K562 (cell line): ENCODE measurements around the gene CLCN4. TPM values are rescaled to one million over a fixed set of nuclear protein-coding genes. Genes with fewer than 3 reads are reported as not detected.

Experiments used
- ATAC-seq: fragments of 200-7000 bp; cut with Tn5 transposase; 3 replicates; pipeline ENCODE4 v1.9.1; 2020; ENCODE audit warnings: moderate library complexity
- BruUV-seq: library from RNA; stranded (reverse); fragments of 400-500 nt; replicated peaks from 2 replicates; lab custom pipeline; 2021; lab: Mats Ljungman, UMichigan
- CTCF ChIA-PET: fragments of 300-600 bp; formaldehyde crosslinking; extraction: SDS; loops from one replicate; lab custom pipeline; 2021; ENCODE audit warnings: low intra/inter-chr PET ratio; lab: Yijun Ruan, JAX
- POLR2A ChIA-PET: fragments of 300-600, 350-650 bp; sonication (Branson Sonifier 250); formaldehyde crosslinking; extraction: SDS; loops from one replicate; lab custom pipeline; 2021; ENCODE audit warnings: antibody characterized with exemption, inconsistent platforms; lab: Yijun Ruan, JAX
- DNase-seq, 4 experiments: peaks; one replicate each; pipeline versions ENCODE4 v3.0.0 to v3.0.0-alpha.2; 2011 to 2018; ENCODE audit warnings: low spot score in 3 of 4, mixed read lengths in 3 of 4; ENCODE audit errors: extremely low read depth in 1 of 4
- FAIRE-seq: peaks from 2 replicates; lab custom pipeline; 2011; peaks lifted over from hg19 to GRCh38; lab: Jason Lieb, UNC
- H2AFZ ChIP-seq: 2 replicates; pipeline ENCODE4 v1.6.0; 2011; ENCODE audit warnings: low read depth, low read length, control low read depth, inconsistent platforms
- H3K27ac ChIP-seq: fragments of 200-600 bp; 3 replicates; pipeline ENCODE4 v1.8.0; 2011; ENCODE audit warnings: low read depth, mild to moderate bottlenecking, control low read depth, inconsistent platforms, low read length, moderate library complexity, mixed read lengths; ENCODE audit errors: extremely low read depth
- H3K27me3 ChIP-seq, 2 experiments: fragments of 300-600 bp in 1 of 2; 2 replicates in 1 of 2; 3 replicates in 1 of 2; pipeline versions ENCODE4 v1.6.0 to v1.8.0; 2011; ENCODE audit warnings: inconsistent platforms in 2 of 2, low read length in 2 of 2, mild to moderate bottlenecking in 1 of 2, mixed read lengths in 1 of 2, moderate library complexity in 1 of 2; ENCODE audit not compliant: control insufficient read depth in 2 of 2, insufficient read depth in 2 of 2
- H3K36me3 ChIP-seq: fragments of 300-600 bp; 3 replicates; pipeline ENCODE4 v1.8.0; 2011; ENCODE audit warnings: mild to moderate bottlenecking, low read length, inconsistent platforms; ENCODE audit not compliant: control insufficient read depth, insufficient read depth
- H3K4me1 ChIP-seq, 2 experiments: fragments of 200-600 bp in 1 of 2; replicated peaks in 1 of 2; 2 replicates in 1 of 2; 3 replicates in 1 of 2; pipeline versions ENCODE4 v1.5.1 to v1.8.0; 2011; ENCODE audit warnings: inconsistent platforms in 2 of 2, low read length in 2 of 2, mild to moderate bottlenecking in 1 of 2, mixed read lengths in 1 of 2, moderate library complexity in 1 of 2; ENCODE audit not compliant: control insufficient read depth in 2 of 2, insufficient read depth in 2 of 2
- H3K4me2 ChIP-seq: 2 replicates; pipeline ENCODE4 v1.6.1; 2011; ENCODE audit warnings: low read length, control low read depth, inconsistent platforms, mixed read lengths; ENCODE audit not compliant: insufficient read depth
- H3K4me3 ChIP-seq: fragments of 200-600 bp; sonication (generic), shearing (Covaris generic); 2 replicates; pipeline ENCODE4 v1.5.1; 2016; ENCODE audit warnings: control low read depth, inconsistent platforms
- H3K79me2 ChIP-seq: fragments of 200-600 bp; 3 replicates; pipeline ENCODE4 v1.8.0; 2011; ENCODE audit warnings: low read length, inconsistent platforms; ENCODE audit not compliant: control insufficient read depth, insufficient read depth
- H3K9ac ChIP-seq, 2 experiments: 2 replicates each; pipeline versions ENCODE4 v1.6.0 to v1.6.1; 2011; ENCODE audit warnings: low read depth in 2 of 2, low read length in 2 of 2, control low read depth in 1 of 2, inconsistent platforms in 1 of 2, mild to moderate bottlenecking in 1 of 2, mixed read lengths in 1 of 2; ENCODE audit not compliant: insufficient read depth in 1 of 2
- H3K9me1 ChIP-seq: one replicate; pipeline ENCODE4 v1.6.0; 2011; ENCODE audit warnings: inconsistent platforms, mild to moderate bottlenecking, low read length, moderate library complexity; ENCODE audit not compliant: control insufficient read depth, insufficient read depth
- H3K9me3 ChIP-seq: replicated peaks from 2 replicates; pipeline ENCODE4 v1.5.1; 2011; ENCODE audit warnings: low read depth, low read length, inconsistent platforms; ENCODE audit not compliant: control insufficient read depth, insufficient read depth
- H4K20me1 ChIP-seq: replicated peaks from 2 replicates; pipeline ENCODE4 v1.6.1; 2011; ENCODE audit warnings: low read length, inconsistent platforms, mixed read lengths; ENCODE audit not compliant: control insufficient read depth, insufficient read depth
- CHCHD3 ChIP-seq: fragments of 250-450 bp; sonication (Bioruptor Pico); IDR thresholded peaks from 2 replicates; pipeline ENCODE4 v2.1.2; 2022; ENCODE audit warnings: mild to moderate bottlenecking
- CXXC5 ChIP-seq: fragments of 250-450 bp; sonication (Bioruptor Pico); IDR thresholded peaks from 2 replicates; pipeline ENCODE4 v1.8.0; 2022; ENCODE audit warnings: inconsistent platforms, mild to moderate bottlenecking, moderate library complexity
- DLX4 ChIP-seq: fragments of 250-450 bp; sonication (Bioruptor Pico); IDR thresholded peaks from 2 replicates; pipeline ENCODE4 v1.6.1; 2021; ENCODE audit warnings: mild to moderate bottlenecking
- ELF2 ChIP-seq: fragments of 250-450 bp; sonication (Bioruptor Pico); IDR thresholded peaks from 2 replicates; pipeline ENCODE4 v1.5.0; 2021; ENCODE audit warnings: mild to moderate bottlenecking
- JUND ChIP-seq, 2 experiments: IDR thresholded peaks; 2 replicates in 1 of 2; 3 replicates in 1 of 2; pipeline ENCODE4 v1.6.1; 2011; ENCODE audit warnings: borderline replicate concordance in 2 of 2, low read depth in 2 of 2, low read length in 2 of 2, improper control_type of control experiment in 1 of 2, missing biosample characterization in 1 of 2, missing genetic modification characterization in 1 of 2, missing genetic modification reagents in 1 of 2
- RHOXF2B ChIP-seq: fragments of 250-450 bp; sonication (Bioruptor Pico); conservative IDR thresholded peaks from 2 replicates; pipeline ENCODE4 v1.5.1; 2021
- SNRNP70 ChIP-seq: fragments of 200-400 bp; formaldehyde crosslinking; optimal IDR thresholded peaks from 2 replicates; pipeline ENCODE3; 2017; ENCODE audit warnings: low read depth, low read length
- WGBS: fragments of 100-300 bp; shearing (Covaris generic); methylation state at CpG from one replicate; pipeline ENCODE4 v1.1.6; 2016; ENCODE audit warnings: low coverage, mixed read lengths; ENCODE audit not compliant: insufficient coverage; ENCODE audit errors: missing lambda C conversion rate; 5-methylcytosine and 5-hydroxymethylcytosine counted together
- in situ Hi-C: fragments of 300-500 bp; cut with MboI; formaldehyde crosslinking; loops from 4 replicates; pipeline ENCODE4 v1.15.0; 2018; ENCODE audit warnings: inconsistent platforms, mixed read lengths
- intact Hi-C: fragments of 100-400 bp; cut with micrococcal nuclease; formaldehyde crosslinking; loops from 2 replicates; pipeline ENCODE4 v1.14.2; 2022
- polyA plus RNA-seq, 8 experiments: library from polyadenylated mRNA; depleted of rRNA in 4 of 8; stranded (reverse) in 5 of 8; unstranded in 3 of 8; fragments of >200 nt; fragmentation: Nextera tagmentation in 2 of 8; fragmentation: Illumina TruSeq in 1 of 8; extraction: Ambion mirVana in 2 of 8; extraction: Trizol in 1 of 8; gene quantifications; 2 replicates each; pipeline versions ENCODE4 v1.2.1 to v1.2.3, GENCODE V29; 2011 to 2014; ENCODE audit warnings: inconsistent platforms in 1 of 8, missing spikeins in 1 of 8
- total RNA-seq, 7 experiments: library from RNA; depleted of rRNA in 6 of 7; stranded (reverse); fragments of >200 nt in 6 of 7; fragmentation: Illumina TruSeq in 2 of 7; extraction: Trizol in 2 of 7; gene quantifications; 2 replicates each; pipeline versions ENCODE4 v1.2.1 to v1.2.3, GENCODE V29; 2011 to 2021; ENCODE audit warnings: low replicate concordance in 1 of 7
- TF ChIP-seq, protein P1 (sequence below): sonication (generic); formaldehyde crosslinking; IDR thresholded peaks from 2 replicates; pipeline ENCODE4 v1.8.1; 2023; ENCODE audit warnings: missing genetic modification reagents, mild to moderate bottlenecking, borderline replicate concordance

CLCN4 gene
- total and polyA plus RNA-seq, 9 of the 15 experiments (the other 6 are each of a cell fraction or from before 2014, with no cell fraction given): 0.03 to 0.24 (median 0.10) TPM; not detected in 1

DNA sequence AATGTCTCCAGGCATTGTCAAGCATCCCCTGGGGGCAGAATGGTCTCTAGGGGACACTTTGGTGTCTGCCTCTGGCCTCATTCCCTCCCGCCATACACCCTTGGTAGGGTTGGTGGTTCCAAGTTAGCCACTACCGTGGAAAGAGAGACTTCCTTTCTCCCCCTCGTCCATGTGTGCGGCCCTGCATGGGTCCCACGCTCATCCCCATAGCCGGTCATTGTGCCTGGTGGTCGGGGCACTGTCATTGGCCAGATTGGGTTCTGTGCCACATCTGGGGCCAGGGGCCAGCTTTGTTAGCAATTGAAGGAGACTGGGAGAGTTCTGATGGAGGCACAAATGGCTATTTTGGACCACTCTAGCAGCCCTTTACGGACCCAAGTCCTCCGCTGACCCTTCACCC is 17.3 kb downstream of the CLCN4 start:
- ChIA-PET POLR2A (interaction anchor here (0.6 kb wide), 2 partner anchors 194 to 666 kb away, joined by 3 read pairs; no protein-coding TSS in a partner anchor), CTCF (no interaction called here)
- Histone ChIP-seq H3K4me1 (peaks cover 28 to 49% of the 10 kb centered on the region in 2 experiments), H3K4me3 (no peak overlapping the region), H2AFZ (peak overlapping the region; percentile 83), H4K20me1 (no peaks in the 10 kb centered on the region), H3K4me2 (peak overlapping the region; percentile 53), H3K9me1 (no peaks in the 10 kb centered on the region), H3K9ac (no peak overlapping the region; a peak in 1 of 4 replicates), H3K36me3 (no peaks in the 10 kb centered on the region), H3K27me3 (no peaks in the 10 kb centered on the region; a peak in 1 of 5 replicates), H3K79me2 (no peaks in the 10 kb centered on the region), H3K27ac (peak overlapping the region; percentile 48; the same call in 1 of the 3 replicates), H3K9me3 (no peaks in the 10 kb centered on the region)
- FAIRE-seq (no peak), DNase-seq (no peak), ATAC-seq (no peak)
- 54% methylated on average over 7 of the region's 9 CpGs for WGBS
- BruUV-seq: no TSS peak
- TF ChIP-seq DLX4 (CRISPR knock-in tag): no peak
- no peak for TF ChIP-seq JUND (IDR thresholded peaks at IDR 0.05; ENCODE audit: borderline replicate concordance, low read depth, low read length)
- 0 out of 3 replicates have a peak, but pooled peaks have one; percentile 4 for TF ChIP-seq JUND (tag; IDR thresholded peaks at IDR 0.05; ENCODE audit: borderline replicate concordance, low read depth, low read length)
- intact Hi-C loops: no loop called here
- in situ Hi-C loops: loop anchor here (10.0 kb wide), 1 partner anchor 951 kb away; no protein-coding TSS in a partner anchor

- Histone ChIP-seq H2AFZ (no peak overlapping the region), H3K27ac (no peak overlapping the region), H3K36me3 (no peaks in the 10 kb centered on the region), H3K4me1 (peaks cover 32 to 57% of the 10 kb centered on the region in 2 experiments), H3K79me2 (no peaks in the 10 kb centered on the region), H3K4me2 (no peak overlapping the region), H3K9me3 (no peaks in the 10 kb centered on the region), H3K4me3 (no peak overlapping the region), H3K9ac (0 out of 4 replicates have a peak overlapping the region, but pooled peaks of 1 of the 2 experiments have one; percentile 14), H3K27me3 (no peaks in the 10 kb centered on the region; a peak in 1 of 5 replicates), H3K9me1 (no peaks in the 10 kb centered on the region), H4K20me1 (no peaks in the 10 kb centered on the region)
- no peak for ATAC-seq
- ChIA-PET CTCF (no interaction called here), POLR2A (interaction anchor here (0.6 kb wide), 1 partner anchor 195 kb away, joined by 3 read pairs; no protein-coding TSS in a partner anchor)
- no peak for FAIRE-seq
- WGBS: 43% methylated on average over 7 of the region's 7 CpGs
- DNase-seq: no peak
- in situ Hi-C loops: loop anchor here (10.0 to 25.0 kb wide), 3 partner anchors 950 to 1587 kb away; partner anchors contain the start of gene MSL3
- intact Hi-C loops: no loop called here
- BruUV-seq: no TSS peak
- no peak for TF ChIP-seq ELF2 (CRISPR knock-in tag)
- no peak for TF ChIP-seq CXXC5 (CRISPR knock-in tag)
- TF ChIP-seq RHOXF2B (CRISPR knock-in tag): no peak
- no peak for TF ChIP-seq SNRNP70
- TF ChIP-seq, protein P1, sequence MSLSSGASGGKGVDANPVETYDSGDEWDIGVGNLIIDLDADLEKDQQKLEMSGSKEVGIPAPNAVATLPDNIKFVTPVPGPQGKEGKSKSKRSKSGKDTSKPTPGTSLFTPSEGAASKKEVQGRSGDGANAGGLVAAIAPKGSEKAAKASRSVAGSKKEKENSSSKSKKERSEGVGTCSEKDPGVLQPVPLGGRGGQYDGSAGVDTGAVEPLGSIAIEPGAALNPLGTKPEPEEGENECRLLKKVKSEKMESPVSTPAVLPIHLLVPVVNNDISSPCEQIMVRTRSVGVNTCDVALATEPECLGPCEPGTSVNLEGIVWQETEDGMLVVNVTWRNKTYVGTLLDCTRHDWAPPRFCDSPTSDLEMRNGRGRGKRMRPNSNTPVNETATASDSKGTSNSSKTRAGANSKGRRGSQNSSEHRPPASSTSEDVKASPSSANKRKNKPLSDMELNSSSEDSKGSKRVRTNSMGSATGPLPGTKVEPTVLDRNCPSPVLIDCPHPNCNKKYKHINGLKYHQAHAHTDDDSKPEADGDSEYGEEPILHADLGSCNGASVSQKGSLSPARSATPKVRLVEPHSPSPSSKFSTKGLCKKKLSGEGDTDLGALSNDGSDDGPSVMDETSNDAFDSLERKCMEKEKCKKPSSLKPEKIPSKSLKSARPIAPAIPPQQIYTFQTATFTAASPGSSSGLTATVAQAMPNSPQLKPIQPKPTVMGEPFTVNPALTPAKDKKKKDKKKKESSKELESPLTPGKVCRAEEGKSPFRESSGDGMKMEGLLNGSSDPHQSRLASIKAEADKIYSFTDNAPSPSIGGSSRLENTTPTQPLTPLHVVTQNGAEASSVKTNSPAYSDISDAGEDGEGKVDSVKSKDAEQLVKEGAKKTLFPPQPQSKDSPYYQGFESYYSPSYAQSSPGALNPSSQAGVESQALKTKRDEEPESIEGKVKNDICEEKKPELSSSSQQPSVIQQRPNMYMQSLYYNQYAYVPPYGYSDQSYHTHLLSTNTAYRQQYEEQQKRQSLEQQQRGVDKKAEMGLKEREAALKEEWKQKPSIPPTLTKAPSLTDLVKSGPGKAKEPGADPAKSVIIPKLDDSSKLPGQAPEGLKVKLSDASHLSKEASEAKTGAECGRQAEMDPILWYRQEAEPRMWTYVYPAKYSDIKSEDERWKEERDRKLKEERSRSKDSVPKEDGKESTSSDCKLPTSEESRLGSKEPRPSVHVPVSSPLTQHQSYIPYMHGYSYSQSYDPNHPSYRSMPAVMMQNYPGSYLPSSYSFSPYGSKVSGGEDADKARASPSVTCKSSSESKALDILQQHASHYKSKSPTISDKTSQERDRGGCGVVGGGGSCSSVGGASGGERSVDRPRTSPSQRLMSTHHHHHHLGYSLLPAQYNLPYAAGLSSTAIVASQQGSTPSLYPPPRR (CRISPR knock-in tag): no peak
- no peak for TF ChIP-seq CHCHD3 (CRISPR knock-in tag)
Observed at GRCh38 chrX:10174810-10175209, 18.0 kb downstream of the CLCN4 start.
